ENCODE measurements around the gene NRTN. TPM values are rescaled to one million over a fixed set of nuclear protein-coding genes. Genes with fewer than 3 reads are reported as not detected.

Gene NRTN
- total RNA-seq, 2 experiments from 2014 or later, result 0.37 TPM; not detected in 1

Other genes starting within 250 kb of the NRTN start
- gene TINCR, start 237.1 kb upstream of the NRTN start, total RNA-seq, result under 1 TPM; 0.40 to 0.58 TPM
- 10 to 100 TPM; 81.0 to 99.6 TPM for gene SAFB2, start 182.3 kb upstream of the NRTN start, total RNA-seq
- 100 to 1,000 TPM; 113 to 131 TPM for gene SAFB, start 182.0 kb upstream of the NRTN start, total RNA-seq
- gene MICOS13, start 124.6 kb upstream of the NRTN start, total RNA-seq, result 10 to 100 TPM; 43.5 to 48.2 TPM
- gene HSD11B1L, start 124.0 kb upstream of the NRTN start, total RNA-seq, result 1 to 10 TPM; 2.0 TPM
- 100 to 1,000 TPM; 880 to 925 TPM for gene RPL36, start 114.8 kb upstream of the NRTN start, total RNA-seq
- gene LONP1, start 84.9 kb upstream of the NRTN start, total RNA-seq, result 10 to 100 TPM; 71.7 to 79.6 TPM
- gene CATSPERD, start 84.4 kb upstream of the NRTN start, total RNA-seq, result not detected
- 1 to 10 TPM; 5.4 to 6.4 TPM for gene PRR22, start 20.3 kb upstream of the NRTN start, total RNA-seq
- 10 to 100 TPM; 49.9 to 60.8 TPM for gene DUS3L, start 13.9 kb upstream of the NRTN start, total RNA-seq
- gene FUT6, start 34.6 kb downstream of the NRTN start, total RNA-seq, result not detected
- gene FUT3, start 46.4 kb downstream of the NRTN start, total RNA-seq, result not detected
- not detected for gene FUT5, start 65.5 kb downstream of the NRTN start, total RNA-seq
- gene NDUFA11, start 98.7 kb downstream of the NRTN start, total RNA-seq, result 100 to 1,000 TPM; 207 to 233 TPM
- 10 to 100 TPM; 11.8 TPM for gene VMAC, start 99.8 kb downstream of the NRTN start, total RNA-seq
- gene CAPS, start 109.2 kb downstream of the NRTN start, total RNA-seq, result 10 to 100 TPM; 17.2 to 21.0 TPM
- gene RANBP3, start 173.1 kb downstream of the NRTN start, total RNA-seq, result 10 to 100 TPM; 97.4 to 98.0 TPM